HG03135 (cell line): ENCODE measurements around the gene SLC66A3.

Source experiments
- ATAC-seq: cut with Tn5 transposase; IDR thresholded peaks from one replicate; pipeline ENCODE4 v1.9.1; 2021; ENCODE audit warnings: mild to moderate bottlenecking, moderate library complexity; ENCODE audit not compliant: unreplicated experiment

Gene SLC66A3

DNA sequence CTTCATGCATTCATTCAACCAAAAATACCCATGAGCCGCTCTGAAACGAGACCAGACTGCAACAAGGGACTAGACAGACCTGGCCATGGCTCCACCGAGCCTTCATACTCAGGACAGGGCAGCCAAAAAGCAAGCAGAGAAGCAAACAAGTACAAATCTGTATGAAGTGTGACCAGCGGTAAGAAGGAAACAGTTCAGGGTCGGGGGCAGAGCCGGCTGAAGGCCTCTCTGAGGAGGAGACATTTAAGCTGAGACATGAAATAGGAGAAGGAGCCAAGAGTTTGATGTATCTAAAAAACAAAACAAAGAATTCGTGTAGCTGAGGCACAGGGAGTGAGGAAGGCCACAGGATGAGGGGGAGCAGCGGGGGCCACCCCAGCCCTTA is 21.3 kb upstream of the SLC66A3 start:
- no peak for ATAC-seq

DNA sequence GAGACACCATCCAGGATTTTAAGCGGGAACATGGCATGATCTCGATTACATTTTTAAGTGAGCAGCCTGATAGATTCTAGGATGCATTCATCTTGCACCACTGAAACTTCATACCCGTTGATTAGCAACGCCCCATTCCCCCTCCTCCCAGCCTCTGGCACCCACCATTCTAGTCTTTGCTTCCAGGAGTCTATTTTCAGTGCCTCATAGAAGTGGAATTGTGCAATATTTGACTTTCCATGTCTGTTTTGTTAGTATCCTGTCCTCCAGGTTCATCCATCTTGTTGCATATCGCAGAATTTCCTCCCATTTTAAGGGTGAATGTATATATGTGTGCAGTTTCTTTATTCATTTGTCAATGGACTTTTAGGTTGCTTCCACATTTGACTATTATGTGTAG is 20.9 kb upstream of the SLC66A3 start:
- ATAC-seq = no peak

DNA sequence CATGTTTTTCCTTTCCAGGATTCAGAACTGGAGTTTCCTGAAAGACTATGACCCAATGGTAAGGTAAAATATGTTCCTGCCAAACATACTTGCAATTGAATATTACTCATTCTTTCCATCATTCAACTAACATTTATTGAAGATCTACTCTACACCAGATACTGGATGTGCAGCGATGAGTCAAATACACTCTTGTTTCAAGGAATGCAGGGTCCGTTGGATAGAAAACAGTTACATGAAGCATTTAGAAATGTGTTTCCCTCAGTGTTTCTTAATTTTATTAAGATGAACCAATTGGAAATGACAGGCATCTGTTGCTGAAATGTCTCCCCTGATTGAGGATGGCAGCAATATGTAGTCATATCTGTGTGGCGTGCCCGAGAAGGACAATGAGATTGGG is 14.8 kb upstream of the SLC66A3 start:
- ATAC-seq = no peak

- ATAC-seq = no peak
Observed at GRCh38 chr2:11141319-11141718, 13.9 kb upstream of the SLC66A3 start.

GRCh38 chr2:11142330-11142729 is 12.9 kb upstream of the SLC66A3 start:
- no peak for ATAC-seq

DNA sequence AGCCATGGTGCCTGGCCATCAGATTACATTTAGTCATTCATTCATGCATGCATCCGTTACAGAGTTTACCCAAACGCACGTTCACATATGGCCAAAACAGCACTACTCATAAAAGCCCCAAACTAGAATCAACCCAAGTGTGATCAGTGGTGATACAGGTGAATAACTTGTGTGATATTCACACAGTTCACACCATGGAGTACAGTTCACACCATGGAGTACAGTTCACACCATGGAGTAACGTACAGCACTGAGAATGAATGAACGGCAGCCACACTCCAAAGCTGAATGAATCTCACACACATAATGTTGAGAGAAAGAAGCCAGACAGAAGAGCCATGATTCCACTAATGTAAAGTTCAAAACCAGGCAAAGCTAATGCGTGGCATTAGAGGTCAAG is 12.3 kb upstream of the SLC66A3 start:
- no peak for ATAC-seq

- no peak for ATAC-seq
Observed at GRCh38 chr2:11144077-11144737, 11.1 kb upstream of the SLC66A3 start.

DNA sequence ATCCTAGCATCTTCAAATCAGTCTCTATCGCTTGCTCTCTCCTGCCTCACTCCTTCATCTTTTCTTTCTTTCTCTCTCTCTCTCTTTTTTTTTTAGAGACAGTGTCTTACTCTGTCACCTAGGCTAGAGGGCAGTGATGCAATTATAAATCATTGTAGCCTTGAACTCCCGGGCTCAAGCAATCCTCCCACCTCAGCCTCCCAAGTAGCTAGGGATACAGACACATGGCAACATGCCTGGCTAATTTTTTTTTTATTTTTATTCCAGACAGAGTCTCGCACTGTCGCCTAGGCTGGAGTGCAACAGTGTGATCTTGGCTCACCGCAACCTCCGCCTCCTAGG is 10.6 kb upstream of the SLC66A3 start:
- no peak for ATAC-seq

- ATAC-seq = no peak
Observed at GRCh38 chr2:11145350-11145749, 9.9 kb upstream of the SLC66A3 start.

GRCh38 chr2:11146076-11146475 is 9.2 kb upstream of the SLC66A3 start:
- no peak for ATAC-seq

DNA sequence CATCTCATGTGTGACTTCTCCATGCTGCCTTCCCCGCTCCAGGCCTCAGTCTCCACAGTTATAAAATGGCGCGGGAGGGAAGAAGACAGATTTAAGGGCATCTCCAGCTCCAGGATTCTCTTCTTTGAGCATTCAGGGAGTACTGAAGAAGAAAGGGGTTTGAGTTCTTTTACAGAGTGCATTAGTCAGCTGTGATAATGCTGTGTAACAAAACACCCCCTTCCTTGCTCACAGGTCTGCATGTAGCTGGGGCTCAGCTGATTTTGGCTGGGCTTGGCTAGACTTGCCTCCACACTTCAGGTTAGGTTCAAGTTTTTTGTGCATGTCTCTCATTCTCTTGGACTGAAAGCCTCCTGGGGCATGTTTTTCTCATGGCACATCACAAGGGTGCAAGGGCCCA is 8.0 kb upstream of the SLC66A3 start:
- ATAC-seq = no peak

DNA sequence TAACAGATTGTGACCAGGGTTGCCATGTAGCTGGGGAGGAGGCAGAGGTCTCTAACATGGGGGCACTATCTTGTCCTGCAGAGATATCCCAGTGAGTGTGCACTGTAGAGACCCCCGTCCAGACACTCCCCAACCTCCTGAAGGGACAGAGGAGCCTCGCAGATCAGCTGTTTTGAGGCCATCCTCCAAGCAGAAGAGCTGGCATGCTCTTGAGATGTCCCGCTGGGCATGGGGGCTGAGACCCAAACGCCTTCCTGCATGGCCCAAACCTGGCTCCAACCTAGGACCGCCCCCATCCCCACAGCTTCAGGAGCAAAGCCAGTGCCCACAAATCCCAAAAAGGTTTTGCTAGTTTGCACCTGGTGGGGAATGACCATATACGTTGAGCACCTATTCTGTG is 2.7 kb upstream of the SLC66A3 start:
- ATAC-seq = no peak

DNA sequence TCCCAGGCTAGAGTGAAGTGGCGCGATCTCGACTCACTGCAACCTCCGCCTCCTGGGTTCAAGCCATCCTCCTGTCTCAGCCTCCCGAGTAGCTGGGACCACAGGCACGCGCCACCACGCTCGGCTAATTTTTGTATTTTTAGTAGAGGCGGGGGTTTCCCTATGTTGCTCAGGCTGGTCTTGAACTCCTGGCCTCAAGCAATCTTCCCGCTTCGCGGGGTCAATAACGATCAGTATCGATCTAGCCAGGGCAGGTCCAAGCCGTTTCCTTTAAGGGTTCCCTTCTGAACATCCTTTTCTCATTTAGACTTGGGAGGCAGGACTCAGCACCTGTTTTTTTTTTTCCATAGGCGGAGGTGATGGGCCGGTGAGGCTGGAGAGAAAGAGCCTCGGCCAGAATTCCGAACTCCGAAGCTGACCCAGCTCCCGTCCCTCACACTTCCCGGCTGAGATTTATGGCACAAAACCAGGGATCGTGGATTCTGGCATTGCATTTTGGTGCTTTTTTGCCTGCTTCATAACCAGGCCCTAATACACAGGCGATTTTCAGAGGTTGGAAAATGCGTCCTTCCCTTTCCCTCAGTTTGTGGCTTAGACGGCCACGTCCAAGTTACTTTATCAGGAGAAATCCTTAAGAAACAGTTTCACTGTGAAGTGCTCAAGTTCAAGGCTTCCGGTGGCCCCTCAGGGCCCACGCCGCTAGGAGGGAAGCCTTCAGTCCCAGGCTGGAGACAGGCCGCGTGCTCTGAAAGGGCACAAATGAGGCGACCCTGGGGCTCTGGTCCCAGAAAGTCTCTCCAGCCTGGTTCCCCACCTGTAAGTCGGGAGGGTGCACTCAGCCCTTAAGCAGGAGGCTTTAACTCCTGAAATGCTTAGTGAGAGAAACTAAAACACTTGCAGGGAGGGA is 998 bp upstream of the SLC66A3 start:
- peak; percentile 8 for ATAC-seq

DNA sequence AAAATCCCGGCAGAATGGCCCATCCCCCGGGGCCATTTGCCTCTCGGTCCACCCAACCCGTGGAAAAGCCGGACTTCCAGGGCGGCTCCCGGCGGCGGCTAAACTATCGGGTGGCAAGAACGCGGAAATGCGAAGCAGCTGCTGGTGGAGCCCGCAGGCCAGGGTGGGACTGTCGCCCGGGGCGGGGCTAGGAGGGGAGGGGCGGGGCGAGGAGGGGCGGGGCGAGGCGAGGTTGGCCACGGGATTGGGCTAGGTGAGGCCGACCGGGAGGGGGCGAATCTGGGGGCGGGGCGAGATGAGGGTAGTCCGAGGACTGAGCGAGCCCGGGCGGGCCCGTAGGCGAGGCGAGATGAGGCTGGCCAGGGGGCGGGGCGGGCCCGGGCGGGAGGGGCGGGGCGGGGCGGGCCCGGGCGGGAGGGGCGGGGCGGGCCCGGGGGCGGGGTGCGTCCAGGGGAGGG is 315 bp upstream of the SLC66A3 start:
- peak; percentile 83 for ATAC-seq

DNA sequence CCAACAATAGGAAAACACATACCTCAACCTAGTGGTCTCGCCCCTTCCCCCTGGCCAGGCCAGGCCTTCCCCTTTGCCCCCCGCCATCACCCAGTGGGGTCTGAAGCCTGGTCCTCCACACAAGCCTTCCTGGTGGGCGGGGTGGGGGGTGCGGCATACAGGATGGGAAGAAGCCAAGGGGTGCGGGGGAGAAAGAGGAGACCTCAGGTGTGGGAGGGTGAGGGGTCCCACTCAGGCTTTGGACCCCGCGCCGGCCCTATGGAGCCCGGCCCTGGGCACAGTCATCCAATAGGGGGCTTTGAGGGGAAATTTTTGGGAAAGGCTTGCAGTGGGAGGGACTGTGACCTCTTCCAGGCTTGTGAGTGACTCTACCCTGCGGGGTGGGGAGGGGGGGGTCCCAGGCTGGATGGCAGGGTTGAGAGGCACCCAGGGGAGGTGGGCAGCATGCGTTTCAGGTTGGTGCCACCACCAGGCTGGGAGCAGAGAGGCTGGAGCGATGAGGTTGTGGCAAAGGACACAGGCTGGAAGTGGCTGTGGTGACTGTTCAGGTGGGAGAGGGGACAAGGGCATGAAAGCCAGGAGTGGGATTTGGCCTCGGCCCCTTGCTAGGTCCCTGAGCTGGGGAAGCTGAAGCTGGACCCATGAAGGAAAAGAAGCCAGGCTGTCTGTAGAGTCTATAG is 1.3 kb downstream of the SLC66A3 start:
- no peak for ATAC-seq

GRCh38 chr2:11157296-11157695 is 2.0 kb downstream of the SLC66A3 start:
- no peak for ATAC-seq

- ATAC-seq = no peak
Observed at GRCh38 chr2:11157731-11158130, 2.5 kb downstream of the SLC66A3 start.

DNA sequence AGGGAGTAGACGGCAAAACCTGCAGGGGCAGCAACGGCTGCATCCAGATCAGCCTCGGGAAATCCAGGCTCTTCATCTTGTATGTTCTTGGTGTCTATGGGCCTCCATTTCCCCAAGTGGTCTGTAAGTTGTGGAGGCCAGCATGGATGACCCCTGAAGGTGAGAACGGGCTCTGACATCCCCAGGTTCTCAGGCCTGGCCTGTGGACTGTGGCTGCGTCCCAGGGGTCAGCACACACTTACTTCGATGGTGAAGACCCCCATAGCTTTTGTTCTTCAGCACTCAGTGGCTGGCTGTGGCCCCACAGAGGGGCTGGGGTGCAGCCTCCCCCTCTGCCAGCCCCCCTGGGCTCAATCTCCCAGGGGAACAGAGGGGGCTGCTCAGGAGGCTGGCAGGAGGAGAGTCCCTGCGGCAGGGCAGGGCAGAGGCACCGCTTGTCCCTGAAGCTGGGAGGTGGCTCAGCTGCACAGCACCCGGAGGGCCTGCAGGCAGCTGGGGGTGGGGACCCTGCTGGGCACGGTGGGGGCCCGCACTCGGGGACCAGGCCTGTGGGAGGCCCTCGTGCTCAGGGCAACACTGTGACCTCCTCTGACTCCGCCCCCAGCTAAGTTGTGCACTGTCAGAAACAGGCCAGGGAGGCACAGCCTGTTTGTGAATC is 3.8 kb downstream of the SLC66A3 start:
- ATAC-seq = no peak

- no peak for ATAC-seq
Observed at GRCh38 chr2:11159574-11160170, 4.4 kb downstream of the SLC66A3 start.

DNA sequence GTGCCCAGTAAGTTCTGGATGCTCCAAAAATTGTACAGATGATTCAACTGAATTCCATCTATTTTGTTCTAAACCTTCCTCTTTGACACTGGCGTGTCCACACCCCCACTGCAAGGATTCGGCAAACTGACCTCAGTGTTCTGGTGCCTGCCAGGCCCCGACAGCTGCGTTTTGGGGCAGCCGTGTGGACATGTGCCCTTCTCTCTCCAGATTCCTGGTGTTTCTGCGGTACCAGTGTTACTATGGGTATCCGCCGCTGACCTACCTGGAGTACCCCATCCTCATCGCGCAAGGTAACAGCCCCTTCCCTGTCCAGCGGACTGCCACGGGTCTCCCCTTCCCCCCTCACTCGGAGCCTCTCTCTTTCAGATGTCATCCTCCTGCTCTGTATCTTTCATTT is 5.0 kb downstream of the SLC66A3 start:
- no peak for ATAC-seq
